Neural cell (in vitro differentiated cells): ENCODE results near the gene ZNF189. TPM values are rescaled to one million over a fixed set of nuclear protein-coding genes. Genes with fewer than 3 reads are reported as not detected.
A peak's percentile ranks its signal among the peaks of the same experiment; 100 is the strongest.
"Not testable (repeated sequence)": the region's sequence is repeated elsewhere in the genome, so short reads cannot be mapped to it uniquely, and the experiment has no call there.

Source experiments
- H2AFZ ChIP-seq: fragments of 200-600, 300-800 bp; sonication (generic), shearing (Covaris generic); 2 replicates; pipeline ENCODE4 v1.6.0; 2014; ENCODE audit warnings: low read depth, mild to moderate bottlenecking, antibody characterized with exemption, low read length, moderate library complexity
- H3F3A ChIP-seq: fragments of 200-600 bp; shearing (Covaris generic); 2 replicates; pipeline ENCODE4 v1.6.1; 2016; ENCODE audit warnings: mild to moderate bottlenecking, moderate library complexity, mixed read lengths, antibody characterized with exemption, low read length; ENCODE audit not compliant: insufficient read depth, poor library complexity, severe bottlenecking
- H3K27ac ChIP-seq: fragments of 200-600, 300-800 bp; sonication (generic), shearing (Covaris generic); 2 replicates; pipeline ENCODE4 v1.5.1; 2014; ENCODE audit warnings: mild to moderate bottlenecking, low read length, moderate library complexity
- H3K27me3 ChIP-seq: fragments of 300-800, 200-600 bp; sonication (generic), shearing (Covaris generic); 2 replicates; pipeline ENCODE4 v1.6.0; 2014; ENCODE audit warnings: mild to moderate bottlenecking, low read depth, low read length, moderate library complexity; ENCODE audit not compliant: insufficient read depth
- H3K36me3 ChIP-seq: fragments of 300-800, 200-600 bp; sonication (generic), shearing (Covaris generic); 2 replicates; pipeline ENCODE4 v1.5.1; 2014; ENCODE audit warnings: mild to moderate bottlenecking, antibody characterized with exemption, low read length, moderate library complexity; ENCODE audit not compliant: insufficient read depth
- H3K4me2 ChIP-seq: fragments of 300-800, 200-600 bp; sonication (generic), shearing (Covaris generic); 2 replicates; pipeline ENCODE4 v1.6.0; 2014; ENCODE audit warnings: mild to moderate bottlenecking, low read length
- H3K4me3 ChIP-seq: fragments of 300-800, 200-600 bp; sonication (generic), shearing (Covaris generic); 2 replicates; pipeline ENCODE4 v1.5.1; 2014; ENCODE audit warnings: mild to moderate bottlenecking, low read length, moderate library complexity
- H3K79me2 ChIP-seq: fragments of 200-600 bp; shearing (Covaris generic); replicated peaks from 2 replicates; pipeline ENCODE4 v1.6.0; 2014; ENCODE audit warnings: mild to moderate bottlenecking, low read length, moderate library complexity; ENCODE audit not compliant: insufficient read depth
- H3K9ac ChIP-seq: fragments of 300-800, 200-600 bp; sonication (generic), shearing (Covaris generic); 2 replicates; pipeline ENCODE4 v1.6.1; 2016; ENCODE audit warnings: mild to moderate bottlenecking, low read length, mixed read lengths
- H3K9me2 ChIP-seq: fragments of 200-600 bp; shearing (Covaris generic); 2 replicates; pipeline ENCODE4 v1.6.1; 2016; ENCODE audit warnings: mild to moderate bottlenecking, low read length, mixed read lengths; ENCODE audit not compliant: insufficient read depth
- H3K9me3 ChIP-seq: fragments of 200-600, 300-800 bp; sonication (generic), shearing (Covaris generic); 2 replicates; pipeline ENCODE4 v1.6.1; 2016; ENCODE audit warnings: mild to moderate bottlenecking, mixed run types, low read length, moderate library complexity, mixed read lengths
- H4K20me1 ChIP-seq: fragments of 200-600 bp; shearing (Covaris generic); 2 replicates; pipeline ENCODE4 v1.6.1; 2016; ENCODE audit warnings: mild to moderate bottlenecking, mixed run types; ENCODE audit not compliant: insufficient read depth
- EP300 ChIP-seq: fragments of 450-650 bp; conservative IDR thresholded peaks from 2 replicates; pipeline ENCODE4 v1.6.1; 2014; ENCODE audit warnings: antibody characterized with exemption, mild to moderate bottlenecking, moderate library complexity; ENCODE audit not compliant: poor library complexity, severe bottlenecking
- EZH2 ChIP-seq: fragments of 200-600, 300-800 bp; shearing (Covaris generic), sonication (generic); IDR thresholded peaks from 2 replicates; pipeline ENCODE4 v1.6.1; 2014; ENCODE audit warnings: antibody characterized with exemption, low read length, borderline replicate concordance, mild to moderate bottlenecking; ENCODE audit not compliant: insufficient read depth, poor library complexity, severe bottlenecking
- MXI1 ChIP-seq: fragments of 450-650 bp; conservative IDR thresholded peaks from 2 replicates; pipeline ENCODE4 v1.6.1; 2014; ENCODE audit warnings: antibody characterized with exemption, mild to moderate bottlenecking; ENCODE audit not compliant: poor library complexity, severe bottlenecking
- POLR2AphosphoS5 ChIP-seq: IDR thresholded peaks from 2 replicates; pipeline ENCODE4 v1.6.1; 2012
- RAD21 ChIP-seq: fragments of 450-650 bp; conservative IDR thresholded peaks from 2 replicates; pipeline ENCODE4 v1.6.1; 2014; ENCODE audit warnings: antibody characterized with exemption, mild to moderate bottlenecking, moderate library complexity
- REST ChIP-seq: IDR thresholded peaks from 2 replicates; pipeline ENCODE4 v1.6.1; 2012; ENCODE audit warnings: borderline replicate concordance
- SMC3 ChIP-seq: fragments of 450-650 bp; conservative IDR thresholded peaks from 2 replicates; pipeline ENCODE4 v1.6.1; 2014; ENCODE audit warnings: antibody characterized with exemption, mild to moderate bottlenecking, moderate library complexity; ENCODE audit not compliant: poor library complexity
- TAF1 ChIP-seq: IDR thresholded peaks from 2 replicates; pipeline ENCODE4 v1.6.1; 2012; ENCODE audit warnings: low read depth
- polyA plus RNA-seq: library from polyadenylated mRNA; depleted of rRNA; stranded (reverse); fragments of >200 nt; gene quantifications from 2 replicates; pipeline ENCODE4 v1.2.3, GENCODE V29; 2014
- TF ChIP-seq, protein P1 (sequence below): fragments of 450-650 bp; IDR thresholded peaks from 2 replicates; pipeline ENCODE4 v1.5.1; 2014; ENCODE audit warnings: antibody characterized with exemption, mild to moderate bottlenecking, moderate library complexity; ENCODE audit not compliant: poor library complexity, severe bottlenecking

The ZNF189 gene
- polyA plus RNA-seq, 1 donor from 2014 or later: 28.0 TPM

- Histone ChIP-seq H3K9ac (no peak overlapping the region), H3F3A (no peaks in the 10 kb centered on the region), H2AFZ (no peak overlapping the region), H3K27ac (no peak overlapping the region), H3K9me3 (no peaks in the 10 kb centered on the region), H4K20me1 (no peaks in the 10 kb centered on the region), H3K79me2 (no peaks in the 10 kb centered on the region), H3K27me3 (no peaks in the 10 kb centered on the region), H3K36me3 (no peaks in the 10 kb centered on the region), H3K4me2 (no peak overlapping the region), H3K4me3 (no peak overlapping the region), H3K9me2 (no peaks in the 10 kb centered on the region)
- TF ChIP-seq POLR2AphosphoS5: no peak
These were observed 15.3 kb upstream of the ZNF189 start for GRCh38 chr9:101383361-101383760.

- H3K27ac ChIP-seq, H3K4me3 ChIP-seq, H3K4me2 ChIP-seq: not testable (repeated sequence)
These were observed 13.6 kb upstream of the ZNF189 start, which contains the start of gene BAAT for GRCh38 chr9:101384873-101385536. Gene BAAT, minus strand, starts transcription at chr9:101385006. Its CDS starts 13,602 bp downstream, at chr9:101371404.

GRCh38 chr9:101387871-101388506 is 10.7 kb upstream of the ZNF189 start:
- no peak overlapping the region for H2AFZ ChIP-seq
- no peak overlapping the region for H3K4me2 ChIP-seq
- H3K79me2 ChIP-seq: peaks cover 14% of the 10 kb centered on the region
- H3K9me3 ChIP-seq: no peaks in the 10 kb centered on the region
- TF ChIP-seq MXI1: no peak
- TF ChIP-seq, protein P1, sequence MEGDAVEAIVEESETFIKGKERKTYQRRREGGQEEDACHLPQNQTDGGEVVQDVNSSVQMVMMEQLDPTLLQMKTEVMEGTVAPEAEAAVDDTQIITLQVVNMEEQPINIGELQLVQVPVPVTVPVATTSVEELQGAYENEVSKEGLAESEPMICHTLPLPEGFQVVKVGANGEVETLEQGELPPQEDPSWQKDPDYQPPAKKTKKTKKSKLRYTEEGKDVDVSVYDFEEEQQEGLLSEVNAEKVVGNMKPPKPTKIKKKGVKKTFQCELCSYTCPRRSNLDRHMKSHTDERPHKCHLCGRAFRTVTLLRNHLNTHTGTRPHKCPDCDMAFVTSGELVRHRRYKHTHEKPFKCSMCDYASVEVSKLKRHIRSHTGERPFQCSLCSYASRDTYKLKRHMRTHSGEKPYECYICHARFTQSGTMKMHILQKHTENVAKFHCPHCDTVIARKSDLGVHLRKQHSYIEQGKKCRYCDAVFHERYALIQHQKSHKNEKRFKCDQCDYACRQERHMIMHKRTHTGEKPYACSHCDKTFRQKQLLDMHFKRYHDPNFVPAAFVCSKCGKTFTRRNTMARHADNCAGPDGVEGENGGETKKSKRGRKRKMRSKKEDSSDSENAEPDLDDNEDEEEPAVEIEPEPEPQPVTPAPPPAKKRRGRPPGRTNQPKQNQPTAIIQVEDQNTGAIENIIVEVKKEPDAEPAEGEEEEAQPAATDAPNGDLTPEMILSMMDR: peak; percentile 58
- peak; percentile 43 for TF ChIP-seq SMC3
- TF ChIP-seq RAD21: peak; percentile 39
- no peak for TF ChIP-seq EZH2
- no peak for TF ChIP-seq POLR2AphosphoS5
- TF ChIP-seq REST: no peak
- TF ChIP-seq EP300: no peak
- TF ChIP-seq TAF1: no peak
- H3K36me3 ChIP-seq: peaks cover 7% of the 10 kb centered on the region
- H4K20me1 ChIP-seq: no peaks in the 10 kb centered on the region
- H3K27me3 ChIP-seq: no peaks in the 10 kb centered on the region
- H3K27ac ChIP-seq: no peak overlapping the region
- H3K4me3 ChIP-seq: no peak overlapping the region
- no peak overlapping the region for H3K9ac ChIP-seq
- no peaks in the 10 kb centered on the region for H3F3A ChIP-seq
- H3K9me2 ChIP-seq: no peaks in the 10 kb centered on the region

More at GRCh38 chr9:101384873-101385536, 13.6 kb upstream of the ZNF189 start, which contains the start of gene BAAT:
- H3K9me3 ChIP-seq, H3K36me3 ChIP-seq, H3K27me3 ChIP-seq, H4K20me1 ChIP-seq, H3K9ac ChIP-seq, H2AFZ ChIP-seq, H3F3A ChIP-seq, H3K9me2 ChIP-seq, H3K79me2 ChIP-seq: not testable (repeated sequence)
